Stimulated activated CD8-positive, alpha-beta memory T cell treated with anti-CD3 and anti-CD28 coated beads, Interleukin-7, amount 100 ng/mL, for 24 hours (primary cell): Measurements from ENCODE around the gene PRM2.

Experiments
- DNase-seq: peaks from one replicate; pipeline ENCODE4 v3.0.0-alpha.2; 2020; ENCODE audit warnings: low read depth

The PRM2 gene

GRCh38 chr16:11276143-11276895 is at the start of gene PRM2:
Gene PRM2, minus strand, starts transcription at chr16:11276480. Its CDS starts 110 bp downstream, at chr16:11276370.
- no peak for DNase-seq

GRCh38 chr16:11325404-11326083 is 49.3 kb upstream of the PRM2 start:
- DNase-seq: no peak

GRCh38 chr16:11323551-11324336 is 47.5 kb upstream of the PRM2 start:
- DNase-seq: no peak

- DNase-seq: no peak
Observed at GRCh38 chr16:11322823-11323222, 46.5 kb upstream of the PRM2 start.

- DNase-seq: no peak
Observed at GRCh38 chr16:11321662-11322061, 45.4 kb upstream of the PRM2 start.

GRCh38 chr16:11320170-11320569 is 43.9 kb upstream of the PRM2 start:
- DNase-seq: no peak

GRCh38 chr16:11319529-11320146 is 43.4 kb upstream of the PRM2 start:
- DNase-seq: no peak

- DNase-seq: no peak
Observed at GRCh38 chr16:11318817-11319216, 42.5 kb upstream of the PRM2 start.

GRCh38 chr16:11316331-11317015 is 40.2 kb upstream of the PRM2 start:
- DNase-seq: no peak

- no peak for DNase-seq
Observed at GRCh38 chr16:11315510-11315909, 39.2 kb upstream of the PRM2 start.

GRCh38 chr16:11314309-11314894 is 38.1 kb upstream of the PRM2 start:
- DNase-seq: no peak

- no peak for DNase-seq
Observed at GRCh38 chr16:11313493-11314308, 37.4 kb upstream of the PRM2 start.

GRCh38 chr16:11312718-11313492 is 36.6 kb upstream of the PRM2 start:
- no peak for DNase-seq

GRCh38 chr16:11310997-11311561 is 34.8 kb upstream of the PRM2 start:
- DNase-seq: no peak

- DNase-seq: no peak
Observed at GRCh38 chr16:11310634-11310977, 34.3 kb upstream of the PRM2 start.

GRCh38 chr16:11309895-11310633 is 33.8 kb upstream of the PRM2 start:
- DNase-seq: no peak

GRCh38 chr16:11308493-11309283 is 32.4 kb upstream of the PRM2 start:
- DNase-seq: no peak
